GM20431 (cell line): ENCODE measurements around the gene ZNF581.

Source experiments
- in situ Hi-C: fragments of 300-500 bp; cut with MseI, MboI; formaldehyde crosslinking; loops from one replicate; pipeline ENCODE4 v1.15.0; 2020; ENCODE audit warnings: low sequenced_read_pairs; ENCODE audit not compliant: unreplicated experiment

The ZNF581 gene

DNA sequence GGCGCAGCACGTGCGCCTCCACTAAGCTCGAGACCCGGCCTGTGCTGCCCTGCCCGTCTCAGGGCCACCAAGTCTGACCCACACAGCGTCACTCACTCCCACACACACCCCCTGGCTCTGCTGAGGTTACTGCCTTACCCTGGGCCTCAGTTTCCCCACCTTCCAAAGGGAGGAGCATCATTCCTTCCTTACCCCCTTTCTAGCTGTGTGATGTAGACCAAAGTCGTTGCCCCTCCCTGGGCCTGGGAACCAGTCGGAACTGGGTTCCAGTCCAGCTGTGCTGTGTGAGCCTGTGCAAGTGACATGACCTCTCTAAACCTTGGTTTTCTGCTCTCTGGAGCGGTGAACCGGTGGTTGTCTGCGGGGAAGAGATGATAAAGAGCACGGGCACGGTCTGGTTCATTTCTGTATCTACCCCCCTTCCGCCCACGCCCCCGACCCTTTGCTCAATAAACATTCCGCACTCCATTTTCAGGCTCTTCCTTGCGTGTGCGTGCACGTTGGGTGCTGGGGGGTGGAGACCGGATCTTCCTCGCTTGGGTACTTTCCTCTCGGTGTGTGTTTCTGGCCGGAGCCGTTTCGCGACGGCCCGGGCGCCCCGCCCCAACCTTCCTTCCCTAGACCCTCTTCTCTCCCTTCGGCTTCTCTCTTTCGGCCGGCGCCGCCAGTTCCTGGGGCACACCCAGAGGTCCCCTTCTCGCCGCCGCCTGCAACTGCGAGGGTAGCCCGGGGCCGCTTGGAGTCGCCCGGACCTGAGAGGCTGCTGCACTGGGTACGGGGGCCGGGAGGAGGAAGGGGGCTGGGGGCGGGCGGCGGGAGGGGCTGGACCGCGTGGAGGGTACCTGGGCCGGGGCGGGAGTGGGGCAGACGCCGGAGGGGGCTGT is at the start of gene ZNF581:
ZNF581 (plus strand) TSS at position 647 of the 884 bp plus-strand sequence. CDS start 923 bp downstream, outside the sequence.
- in situ Hi-C loops: no loop called here

GRCh38 chr19:55594996-55595545 is 48.4 kb upstream of the ZNF581 start:
- in situ Hi-C loops: no loop called here

DNA sequence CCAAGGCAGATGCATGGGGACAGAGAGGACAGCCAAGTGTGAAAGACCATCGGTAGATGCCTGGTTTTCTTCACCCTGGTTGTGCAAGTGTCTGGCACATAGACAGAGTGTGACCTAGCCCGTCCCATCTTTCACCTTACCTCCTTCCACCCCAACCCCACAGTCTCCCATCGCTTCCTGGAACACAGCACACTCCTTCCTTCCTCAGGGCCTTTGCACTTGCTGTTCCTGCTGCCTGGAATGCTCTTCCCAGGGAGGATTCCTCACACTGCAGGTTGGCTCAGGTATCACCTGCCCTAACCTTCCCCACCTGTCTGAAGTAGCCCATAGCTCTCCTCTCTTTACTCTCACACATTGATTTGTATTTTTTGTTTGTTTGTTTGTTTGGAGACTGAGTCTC is 47.1 kb upstream of the ZNF581 start:
- in situ Hi-C loops: no loop called here

- in situ Hi-C loops: no loop called here
These were observed 45.9 kb upstream of the ZNF581 start for GRCh38 chr19:55597501-55597921.

DNA sequence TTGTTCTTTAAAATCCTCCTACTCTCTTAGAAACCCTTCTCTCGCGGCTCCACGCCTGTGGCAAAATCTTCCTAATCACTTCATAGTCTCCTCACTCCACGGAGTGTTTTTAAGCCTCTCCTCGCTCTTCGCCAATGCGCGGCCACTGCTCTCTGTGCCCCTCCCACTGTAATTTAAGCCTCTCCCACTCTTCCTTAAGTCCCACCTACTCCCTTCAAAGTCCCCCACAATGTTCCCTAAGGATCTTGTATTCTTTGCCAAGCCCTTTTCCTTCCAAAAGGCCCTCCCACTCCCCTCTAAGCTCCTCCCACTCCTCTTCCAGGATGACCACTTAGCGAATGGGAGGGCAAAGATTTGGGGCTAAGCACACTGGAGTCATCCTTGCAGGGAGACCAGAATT is 45.4 kb upstream of the ZNF581 start:
- in situ Hi-C loops: no loop called here

DNA sequence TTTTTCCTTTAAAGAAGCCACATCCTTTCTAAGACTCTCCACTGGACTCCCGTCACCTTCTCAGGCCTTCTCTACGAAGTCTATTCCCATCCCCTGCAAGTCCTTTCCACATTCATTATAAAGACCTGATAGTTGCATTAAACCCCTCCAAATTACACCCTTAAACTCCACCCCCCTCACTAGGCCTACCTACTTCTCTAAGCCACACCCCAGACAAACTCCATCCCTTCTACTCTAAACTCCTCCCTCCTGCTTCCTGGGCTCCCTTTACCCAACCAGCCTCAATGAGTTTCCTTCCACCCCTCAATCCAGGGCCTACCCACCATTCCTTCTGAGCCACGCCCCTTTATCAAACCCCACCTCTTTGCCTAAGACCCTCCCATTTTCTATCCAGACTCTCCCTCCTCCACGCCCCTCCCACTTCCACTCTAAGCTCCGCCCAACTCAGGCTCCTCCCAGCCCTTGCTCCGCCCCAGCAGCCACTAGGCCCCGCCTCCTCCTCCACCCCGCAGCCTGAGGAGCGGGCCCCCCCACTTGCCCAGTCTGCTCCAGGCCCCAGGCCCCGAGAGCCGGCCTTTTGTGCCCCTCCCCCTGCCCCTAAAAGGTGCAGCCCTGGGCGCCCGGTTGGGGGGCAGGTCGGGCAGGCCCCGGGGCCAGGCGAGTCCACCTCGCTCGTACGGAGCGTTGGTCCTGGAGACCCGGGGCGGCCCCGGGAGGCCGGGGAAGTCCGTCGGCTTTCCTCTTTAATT is 44.6 kb upstream of the ZNF581 start:
- in situ Hi-C loops: no loop called here

- in situ Hi-C loops: no loop called here
These were observed 44.0 kb upstream of the ZNF581 start, which contains the start of gene FIZ1 for GRCh38 chr19:55599468-55599841. Gene FIZ1 (minus strand): TSS chr19:55599517. CDS start chr19:55597865, 1,652 bp downstream.

GRCh38 chr19:55599842-55600661 is 43.4 kb upstream of the ZNF581 start, which contains the start of gene ZNF524:
Gene ZNF524 (plus strand): TSS chr19:55600288. CDS start chr19:55602113, 1,825 bp downstream.
- in situ Hi-C loops: no loop called here

GRCh38 chr19:55600662-55601028 is 42.8 kb upstream of the ZNF581 start:
- in situ Hi-C loops: no loop called here

- in situ Hi-C loops: no loop called here
These were observed 42.4 kb upstream of the ZNF581 start for GRCh38 chr19:55601084-55601483.

DNA sequence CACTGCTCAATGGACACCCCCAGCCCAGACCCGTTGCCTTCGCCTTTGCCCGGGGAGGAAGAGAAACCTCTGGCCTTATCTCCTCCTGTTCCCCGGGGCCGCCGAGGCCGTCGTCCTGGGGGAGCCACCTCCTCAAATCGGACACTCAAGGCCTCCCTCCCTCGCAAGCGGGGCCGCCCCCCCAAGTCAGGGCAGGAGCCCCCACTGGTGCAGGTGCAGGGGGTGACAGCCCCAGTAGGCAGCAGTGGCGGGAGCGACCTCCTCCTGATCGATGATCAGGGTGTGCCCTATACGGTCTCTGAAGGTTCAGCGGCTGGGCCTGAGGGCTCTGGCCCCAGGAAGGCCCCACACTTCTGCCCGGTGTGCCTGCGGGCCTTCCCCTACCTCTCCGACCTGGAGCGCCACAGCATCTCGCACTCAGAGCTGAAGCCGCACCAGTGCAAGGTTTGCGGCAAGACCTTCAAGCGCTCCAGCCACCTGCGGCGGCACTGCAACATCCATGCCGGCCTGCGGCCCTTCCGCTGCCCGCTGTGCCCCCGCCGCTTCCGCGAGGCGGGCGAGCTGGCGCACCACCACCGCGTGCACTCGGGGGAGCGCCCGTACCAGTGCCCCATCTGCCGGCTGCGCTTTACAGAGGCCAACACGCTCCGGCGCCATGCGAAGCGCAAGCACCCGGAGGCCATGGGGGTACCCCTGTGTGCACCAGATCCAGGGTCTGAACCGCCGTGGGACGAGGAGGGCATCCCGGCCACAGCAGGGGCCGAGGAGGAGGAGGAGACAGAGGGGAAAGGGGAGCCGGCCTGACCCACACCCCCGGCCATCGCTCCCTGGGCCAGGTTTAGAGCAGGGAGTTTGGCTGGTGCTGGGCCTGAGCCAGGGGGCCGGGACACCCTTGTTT is 41.1 kb upstream of the ZNF581 start:
- in situ Hi-C loops: no loop called here

DNA sequence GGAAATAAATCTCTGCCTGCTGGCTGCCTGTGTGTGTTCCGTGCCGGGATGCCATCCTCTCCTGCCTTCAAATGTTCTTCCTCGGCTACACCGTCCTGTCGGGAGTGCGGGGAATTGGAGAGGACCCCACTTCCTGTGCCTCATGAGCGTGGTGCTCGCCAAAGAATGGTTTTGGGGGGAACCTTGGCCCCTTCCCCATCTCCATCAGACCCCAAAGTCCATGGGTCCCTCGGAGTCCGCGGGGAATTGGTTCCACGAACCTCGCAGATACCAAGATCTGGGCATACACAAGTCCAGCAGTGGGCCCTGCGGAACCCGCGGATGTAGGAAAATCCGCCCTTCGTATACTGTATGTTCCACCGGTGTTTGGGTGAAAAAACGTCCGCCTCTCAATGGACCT is 40.3 kb upstream of the ZNF581 start:
- in situ Hi-C loops: no loop called here

GRCh38 chr19:55603581-55604292 is 39.7 kb upstream of the ZNF581 start:
- in situ Hi-C loops: no loop called here

- in situ Hi-C loops: no loop called here
These were observed 38.2 kb upstream of the ZNF581 start for GRCh38 chr19:55605207-55605636.

- in situ Hi-C loops: no loop called here
These were observed 37.6 kb upstream of the ZNF581 start, which contains the start of gene ZNF865 for GRCh38 chr19:55605637-55606470. Gene ZNF865 (plus strand): TSS chr19:55605647. CDS start chr19:55613619, 7,972 bp downstream.

- in situ Hi-C loops: no loop called here
These were observed 37.0 kb upstream of the ZNF581 start for GRCh38 chr19:55606471-55606787.

DNA sequence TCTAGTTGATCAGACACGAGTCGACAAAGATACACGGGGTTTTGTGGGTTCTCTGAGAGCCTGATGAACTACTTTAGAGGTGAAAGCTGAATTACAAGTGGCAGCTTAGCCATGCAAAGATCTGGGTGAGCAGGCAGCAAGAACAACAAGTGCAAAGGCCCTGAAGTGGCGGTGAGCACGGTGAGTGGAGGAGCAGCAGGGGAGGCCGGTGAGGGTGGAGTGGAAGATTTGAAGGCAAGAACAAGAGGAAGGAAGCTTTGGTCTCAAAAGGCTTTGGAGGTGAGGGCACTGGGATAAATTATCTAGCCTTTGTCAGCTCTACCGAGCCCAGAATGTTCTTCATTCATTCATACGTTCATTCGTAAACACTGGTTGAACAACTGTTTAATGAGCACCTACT is 36.6 kb upstream of the ZNF581 start:
- in situ Hi-C loops: no loop called here
